SK-N-MC (cell line): ENCODE measurements around the gene KCNH1.

ENCODE experiments used
- EZH2 ChIP-seq: fragments of 200-600 bp; sonication (generic); IDR thresholded peaks from one replicate; pipeline ENCODE4 v1.6.1; 2017; ENCODE audit warnings: antibody characterized with exemption
- FOXP2 ChIP-seq: optimal IDR thresholded peaks from 2 replicates; pipeline ENCODE3; 2011; ENCODE audit warnings: mild to moderate bottlenecking, moderate library complexity; ENCODE audit not compliant: insufficient read depth; ENCODE audit errors: extremely low read length, control extremely low read depth
- POLR2AphosphoS5 ChIP-seq: IDR thresholded peaks from 2 replicates; pipeline ENCODE4 v1.6.1; 2012; ENCODE audit warnings: mild to moderate bottlenecking, low read depth, low read length, borderline replicate concordance

DNA sequence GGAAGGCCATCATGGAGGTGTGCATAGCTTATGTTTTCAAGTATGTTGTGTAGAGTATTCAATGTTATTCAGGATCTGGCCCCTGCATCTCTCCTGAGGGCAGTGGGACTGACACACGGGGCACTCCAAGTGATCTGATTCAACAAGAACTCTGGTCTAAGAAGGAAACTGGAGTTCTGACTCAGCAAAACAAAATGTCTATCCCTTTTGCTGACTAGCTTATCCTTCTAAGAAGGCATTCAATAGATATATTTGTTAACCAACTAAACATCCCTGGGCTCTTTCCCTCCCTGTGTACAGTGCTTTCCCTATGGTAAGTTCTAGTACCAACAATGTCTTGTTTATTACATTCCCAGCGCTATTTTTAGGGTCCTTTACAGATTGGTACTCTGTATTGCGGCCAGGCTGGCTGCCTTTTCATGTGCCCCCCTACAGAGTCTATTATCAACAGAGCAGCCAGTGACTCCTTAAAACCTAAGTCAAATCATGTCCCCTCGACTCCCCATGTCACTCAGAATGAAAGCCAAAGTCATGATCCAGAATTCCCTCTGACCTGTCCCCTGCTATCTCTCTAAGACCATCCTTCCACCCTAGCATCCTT, 304.9 kb downstream of the KCNH1 start:
- no peak for TF ChIP-seq EZH2
- TF ChIP-seq POLR2AphosphoS5, result no peak
- TF ChIP-seq FOXP2, result no peak
